ENCODE data around the gene INPP5F. TPM values are rescaled to one million over a fixed set of nuclear protein-coding genes. Genes with fewer than 3 reads are reported as not detected.

The INPP5F gene
- total and polyA plus RNA-seq, 2 of the 13 experiments (the other 11 are each of a cell fraction or from before 2014, with no cell fraction given) = 12.5 to 15.7 TPM

DNA sequence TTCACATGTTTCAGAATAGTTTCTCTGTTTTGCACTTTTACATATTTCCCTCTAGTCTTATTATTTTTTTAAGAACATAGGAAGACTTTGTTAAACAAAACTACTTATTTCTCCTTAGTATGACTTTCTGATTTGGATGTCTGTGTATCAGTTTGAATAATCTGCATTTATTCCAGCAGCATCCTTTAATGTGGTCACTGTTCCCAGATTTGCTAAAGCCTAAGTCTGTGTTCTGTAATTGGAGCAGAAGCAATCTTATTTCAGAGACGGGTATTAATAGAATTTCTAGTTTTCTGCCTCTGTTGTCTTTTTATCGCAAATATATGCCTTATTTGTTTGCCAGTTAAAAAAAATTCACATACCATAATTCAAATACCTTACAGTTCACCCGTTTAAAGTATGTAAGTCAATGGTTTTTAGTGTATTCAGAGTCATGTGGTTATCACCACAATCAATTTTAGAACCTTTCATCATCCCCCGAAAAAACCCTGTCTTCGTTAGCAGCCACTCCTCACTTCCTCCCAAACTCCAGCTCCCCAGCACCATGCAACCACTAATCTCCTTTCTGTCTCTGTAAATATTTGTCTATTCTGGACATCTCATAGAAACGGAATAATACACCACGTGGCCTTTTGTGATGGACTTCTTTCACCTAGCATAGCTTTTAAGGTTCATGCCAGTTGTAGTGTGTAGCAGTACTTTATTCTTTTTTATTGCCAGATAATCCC lies 58.7 kb downstream of the INPP5F start (continued):
- TF ChIP-seq SNAPC4 (CRISPR knock-in tag; IDR thresholded peaks at IDR 0.05) = no peak
- TF ChIP-seq, protein P1, sequence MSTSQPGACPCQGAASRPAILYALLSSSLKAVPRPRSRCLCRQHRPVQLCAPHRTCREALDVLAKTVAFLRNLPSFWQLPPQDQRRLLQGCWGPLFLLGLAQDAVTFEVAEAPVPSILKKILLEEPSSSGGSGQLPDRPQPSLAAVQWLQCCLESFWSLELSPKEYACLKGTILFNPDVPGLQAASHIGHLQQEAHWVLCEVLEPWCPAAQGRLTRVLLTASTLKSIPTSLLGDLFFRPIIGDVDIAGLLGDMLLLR (CRISPR knock-in tag; IDR thresholded peaks at IDR 0.05) = no peak
- peak; percentile 64; the same call in 1 of the 2 replicates for TF ChIP-seq RCOR2 (CRISPR knock-in tag; IDR thresholded peaks at IDR 0.05)
- peak; percentile 39 for TF ChIP-seq TEAD3 (CRISPR knock-in tag; optimal IDR thresholded peaks at IDR 0.05; ENCODE audit: borderline replicate concordance)
- no peak for TF ChIP-seq HHEX (CRISPR knock-in tag; IDR thresholded peaks at IDR 0.05)
- TF ChIP-seq, protein P2, sequence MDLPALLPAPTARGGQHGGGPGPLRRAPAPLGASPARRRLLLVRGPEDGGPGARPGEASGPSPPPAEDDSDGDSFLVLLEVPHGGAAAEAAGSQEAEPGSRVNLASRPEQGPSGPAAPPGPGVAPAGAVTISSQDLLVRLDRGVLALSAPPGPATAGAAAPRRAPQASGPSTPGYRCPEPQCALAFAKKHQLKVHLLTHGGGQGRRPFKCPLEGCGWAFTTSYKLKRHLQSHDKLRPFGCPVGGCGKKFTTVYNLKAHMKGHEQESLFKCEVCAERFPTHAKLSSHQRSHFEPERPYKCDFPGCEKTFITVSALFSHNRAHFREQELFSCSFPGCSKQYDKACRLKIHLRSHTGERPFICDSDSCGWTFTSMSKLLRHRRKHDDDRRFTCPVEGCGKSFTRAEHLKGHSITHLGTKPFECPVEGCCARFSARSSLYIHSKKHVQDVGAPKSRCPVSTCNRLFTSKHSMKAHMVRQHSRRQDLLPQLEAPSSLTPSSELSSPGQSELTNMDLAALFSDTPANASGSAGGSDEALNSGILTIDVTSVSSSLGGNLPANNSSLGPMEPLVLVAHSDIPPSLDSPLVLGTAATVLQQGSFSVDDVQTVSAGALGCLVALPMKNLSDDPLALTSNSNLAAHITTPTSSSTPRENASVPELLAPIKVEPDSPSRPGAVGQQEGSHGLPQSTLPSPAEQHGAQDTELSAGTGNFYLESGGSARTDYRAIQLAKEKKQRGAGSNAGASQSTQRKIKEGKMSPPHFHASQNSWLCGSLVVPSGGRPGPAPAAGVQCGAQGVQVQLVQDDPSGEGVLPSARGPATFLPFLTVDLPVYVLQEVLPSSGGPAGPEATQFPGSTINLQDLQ (CRISPR knock-in tag; IDR thresholded peaks at IDR 0.05) = no peak
- TF ChIP-seq ZBTB1 (CRISPR knock-in tag; IDR thresholded peaks at IDR 0.05; ENCODE audit: borderline replicate concordance) = no peak
- TF ChIP-seq ZNF382 (CRISPR knock-in tag; IDR thresholded peaks at IDR 0.05; ENCODE audit: borderline replicate concordance) = no peak
- TF ChIP-seq FOXA1 (IDR thresholded peaks at IDR 0.05) = no peak
- TF ChIP-seq FOXA1 (CRISPR knock-in tag; IDR thresholded peaks at IDR 0.05) = peak; percentile 50; the same call in 1 of the 2 replicates
- peak; percentile 36; the same call in 1 of the 2 replicates for TF ChIP-seq DRAP1 (CRISPR knock-in tag; IDR thresholded peaks at IDR 0.05)
- TF ChIP-seq HOXA9 (CRISPR knock-in tag; IDR thresholded peaks at IDR 0.05; ENCODE audit: borderline replicate concordance) = no peak
- no peak for TF ChIP-seq PATZ1 (CRISPR knock-in tag; IDR thresholded peaks at IDR 0.05)
- no peak for TF ChIP-seq SCMH1 (CRISPR knock-in tag; IDR thresholded peaks at IDR 0.05; ENCODE audit: borderline replicate concordance)
- TF ChIP-seq SP5 (CRISPR knock-in tag; IDR thresholded peaks at IDR 0.05; ENCODE audit: borderline replicate concordance, low read depth) = peak; percentile 60
- TF ChIP-seq FOXK2 (IDR thresholded peaks at IDR 0.05) = no peak
- no peak for TF ChIP-seq WIZ (CRISPR knock-in tag; IDR thresholded peaks at IDR 0.05)
- TF ChIP-seq TGIF2 (CRISPR knock-in tag; IDR thresholded peaks at IDR 0.05) = no peak
- TF ChIP-seq SALL1 (CRISPR knock-in tag; IDR thresholded peaks at IDR 0.05) = peak; percentile 39; the same call in 1 of the 2 replicates
